ENCODE data around the gene DUSP6.

Gene DUSP6

DNA sequence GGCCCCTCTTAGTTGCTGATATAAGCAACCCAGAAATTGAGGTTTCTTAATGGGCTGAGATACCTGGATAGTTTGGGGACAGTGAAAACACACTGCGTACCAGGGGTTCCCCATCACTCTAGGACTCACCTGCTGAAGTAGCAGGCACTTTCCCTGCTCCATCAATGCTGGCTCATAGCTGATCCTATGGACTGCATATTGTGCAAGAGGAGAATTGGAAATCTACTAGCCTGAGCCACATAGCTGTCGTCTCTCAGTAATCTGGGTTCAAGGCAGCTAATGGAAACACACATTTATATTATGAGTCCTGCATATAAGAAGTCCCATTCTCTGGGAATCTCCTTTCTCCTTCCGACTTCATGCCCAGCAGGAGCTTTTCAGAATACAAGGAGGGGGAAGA is 7.3 kb upstream of the DUSP6 start:
- peaks cover 14% of the 10 kb centered on the region for H3K4me1 ChIP-seq (ENCODE audit: low read length)
- H3K36me3 ChIP-seq (replicated peaks; ENCODE audit: insufficient read depth, low read length): no peaks in the 10 kb centered on the region
- no peaks in the 10 kb centered on the region for H3K27me3 ChIP-seq (replicated peaks; ENCODE audit: insufficient read depth, low read length)
- H3K4me3 ChIP-seq (ENCODE audit: low read length): no peak overlapping the region
- no peak for DNase-seq
- peaks cover 12% of the 10 kb centered on the region for H3F3A ChIP-seq (ENCODE audit: insufficient read depth, low read length)
- 0 out of 2 replicates have a peak, but pooled peaks cover 7% of the 10 kb centered on the region for H3K79me2 ChIP-seq (ENCODE audit: low read length)
- H3K9me3 ChIP-seq (replicated peaks; ENCODE audit: insufficient read depth, low read length): no peaks in the 10 kb centered on the region
- H3K9ac ChIP-seq (ENCODE audit: low read length): no peak overlapping the region
- H3K27ac ChIP-seq (ENCODE audit: low read length): no peak overlapping the region
- no peaks in the 10 kb centered on the region for H3K9me2 ChIP-seq (replicated peaks; ENCODE audit: insufficient read depth, low read length)
- no peak for TF ChIP-seq EZH2phosphoT487 (IDR thresholded peaks at IDR 0.05; ENCODE audit: low read length)
- TF ChIP-seq EZH2 (optimal IDR thresholded peaks at IDR 0.05; ENCODE audit: low read depth, low read length): no peak
- TF ChIP-seq, protein P1, sequence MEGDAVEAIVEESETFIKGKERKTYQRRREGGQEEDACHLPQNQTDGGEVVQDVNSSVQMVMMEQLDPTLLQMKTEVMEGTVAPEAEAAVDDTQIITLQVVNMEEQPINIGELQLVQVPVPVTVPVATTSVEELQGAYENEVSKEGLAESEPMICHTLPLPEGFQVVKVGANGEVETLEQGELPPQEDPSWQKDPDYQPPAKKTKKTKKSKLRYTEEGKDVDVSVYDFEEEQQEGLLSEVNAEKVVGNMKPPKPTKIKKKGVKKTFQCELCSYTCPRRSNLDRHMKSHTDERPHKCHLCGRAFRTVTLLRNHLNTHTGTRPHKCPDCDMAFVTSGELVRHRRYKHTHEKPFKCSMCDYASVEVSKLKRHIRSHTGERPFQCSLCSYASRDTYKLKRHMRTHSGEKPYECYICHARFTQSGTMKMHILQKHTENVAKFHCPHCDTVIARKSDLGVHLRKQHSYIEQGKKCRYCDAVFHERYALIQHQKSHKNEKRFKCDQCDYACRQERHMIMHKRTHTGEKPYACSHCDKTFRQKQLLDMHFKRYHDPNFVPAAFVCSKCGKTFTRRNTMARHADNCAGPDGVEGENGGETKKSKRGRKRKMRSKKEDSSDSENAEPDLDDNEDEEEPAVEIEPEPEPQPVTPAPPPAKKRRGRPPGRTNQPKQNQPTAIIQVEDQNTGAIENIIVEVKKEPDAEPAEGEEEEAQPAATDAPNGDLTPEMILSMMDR (IDR thresholded peaks at IDR 0.05; ENCODE audit: low read length): no peak
- no peak overlapping the region for H3K4me2 ChIP-seq (ENCODE audit: low read depth, low read length)
- no peaks in the 10 kb centered on the region for H4K20me1 ChIP-seq (ENCODE audit: insufficient read depth, low read length)
- no peak overlapping the region for H2AFZ ChIP-seq (ENCODE audit: low read length)

DNA sequence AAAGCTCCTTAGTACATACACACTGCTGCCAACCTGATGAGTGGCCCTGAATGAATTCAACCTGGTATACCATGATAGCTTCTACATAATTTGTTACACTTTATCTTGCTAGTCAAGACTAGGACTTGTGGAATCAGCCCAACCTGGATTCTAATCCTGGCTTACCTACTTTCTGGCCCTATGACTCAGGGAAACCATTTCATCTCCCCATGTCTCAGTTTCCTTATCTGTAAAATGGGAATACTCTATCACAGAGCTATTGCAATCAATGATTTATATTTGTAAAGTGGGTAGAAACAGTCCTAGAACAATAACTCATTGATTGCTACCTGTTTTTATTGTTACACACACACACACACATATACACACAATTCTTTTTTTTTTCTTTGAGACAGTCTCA is 6.5 kb upstream of the DUSP6 start:
- Histone ChIP-seq H3F3A (ENCODE audit: insufficient read depth, low read length) (peaks cover 18% of the 10 kb centered on the region), H3K9me2 (replicated peaks; ENCODE audit: insufficient read depth, low read length) (no peaks in the 10 kb centered on the region), H3K27me3 (replicated peaks; ENCODE audit: insufficient read depth, low read length) (no peaks in the 10 kb centered on the region), H3K9me3 (replicated peaks; ENCODE audit: insufficient read depth, low read length) (no peaks in the 10 kb centered on the region), H3K4me3 (ENCODE audit: low read length) (no peak overlapping the region), H3K4me1 (ENCODE audit: low read length) (peaks cover 14% of the 10 kb centered on the region), H3K9ac (ENCODE audit: low read length) (no peak overlapping the region), H2AFZ (ENCODE audit: low read length) (no peak overlapping the region), H3K4me2 (ENCODE audit: low read depth, low read length) (no peak overlapping the region), H4K20me1 (ENCODE audit: insufficient read depth, low read length) (no peaks in the 10 kb centered on the region), H3K79me2 (ENCODE audit: low read length) (0 out of 2 replicates have a peak, but pooled peaks cover 7% of the 10 kb centered on the region), H3K36me3 (replicated peaks; ENCODE audit: insufficient read depth, low read length) (no peaks in the 10 kb centered on the region), H3K27ac (ENCODE audit: low read length) (no peak overlapping the region)
- DNase-seq: no peak
- TF ChIP-seq EZH2 (optimal IDR thresholded peaks at IDR 0.05; ENCODE audit: low read depth, low read length): no peak
- TF ChIP-seq, protein P1 (IDR thresholded peaks at IDR 0.05; ENCODE audit: low read length): no peak
- no peak for TF ChIP-seq EZH2phosphoT487 (IDR thresholded peaks at IDR 0.05; ENCODE audit: low read length)

- TF ChIP-seq, protein P1 (IDR thresholded peaks at IDR 0.05; ENCODE audit: low read length): no peak
- TF ChIP-seq EZH2phosphoT487 (IDR thresholded peaks at IDR 0.05; ENCODE audit: low read length) (no peak), EZH2 (optimal IDR thresholded peaks at IDR 0.05; ENCODE audit: low read depth, low read length) (no peak)
These were observed 5.0 kb upstream of the DUSP6 start for GRCh38 chr12:89357297-89357730.

More at GRCh38 chr12:89357297-89357730, 5.0 kb upstream of the DUSP6 start:
- no peak overlapping the region for H3K27ac ChIP-seq (ENCODE audit: low read length)
- H3K4me2 ChIP-seq (ENCODE audit: low read depth, low read length): no peak overlapping the region
- 0 out of 2 replicates have a peak, but pooled peaks cover 7% of the 10 kb centered on the region for H3K79me2 ChIP-seq (ENCODE audit: low read length)
- H3K9me2 ChIP-seq (replicated peaks; ENCODE audit: insufficient read depth, low read length): no peaks in the 10 kb centered on the region
- no peak overlapping the region for H3K4me3 ChIP-seq (ENCODE audit: low read length)
- peaks cover 31% of the 10 kb centered on the region for H3F3A ChIP-seq (ENCODE audit: insufficient read depth, low read length)
- H3K27me3 ChIP-seq (replicated peaks; ENCODE audit: insufficient read depth, low read length): no peaks in the 10 kb centered on the region
- H4K20me1 ChIP-seq (ENCODE audit: insufficient read depth, low read length): no peaks in the 10 kb centered on the region
- no peaks in the 10 kb centered on the region for H3K36me3 ChIP-seq (replicated peaks; ENCODE audit: insufficient read depth, low read length)
- H3K4me1 ChIP-seq (ENCODE audit: low read length): peaks cover 14% of the 10 kb centered on the region
- H3K9ac ChIP-seq (ENCODE audit: low read length): no peak overlapping the region
- no peaks in the 10 kb centered on the region for H3K9me3 ChIP-seq (replicated peaks; ENCODE audit: insufficient read depth, low read length)
- no peak for DNase-seq
- H2AFZ ChIP-seq (ENCODE audit: low read length): no peak overlapping the region
